ENCODE results near the gene ASMTL.
"Not testable (repeated sequence)": the region's sequence is repeated elsewhere in the genome, so short reads cannot be mapped to it uniquely, and the experiment has no call there.

Gene ASMTL

DNA sequence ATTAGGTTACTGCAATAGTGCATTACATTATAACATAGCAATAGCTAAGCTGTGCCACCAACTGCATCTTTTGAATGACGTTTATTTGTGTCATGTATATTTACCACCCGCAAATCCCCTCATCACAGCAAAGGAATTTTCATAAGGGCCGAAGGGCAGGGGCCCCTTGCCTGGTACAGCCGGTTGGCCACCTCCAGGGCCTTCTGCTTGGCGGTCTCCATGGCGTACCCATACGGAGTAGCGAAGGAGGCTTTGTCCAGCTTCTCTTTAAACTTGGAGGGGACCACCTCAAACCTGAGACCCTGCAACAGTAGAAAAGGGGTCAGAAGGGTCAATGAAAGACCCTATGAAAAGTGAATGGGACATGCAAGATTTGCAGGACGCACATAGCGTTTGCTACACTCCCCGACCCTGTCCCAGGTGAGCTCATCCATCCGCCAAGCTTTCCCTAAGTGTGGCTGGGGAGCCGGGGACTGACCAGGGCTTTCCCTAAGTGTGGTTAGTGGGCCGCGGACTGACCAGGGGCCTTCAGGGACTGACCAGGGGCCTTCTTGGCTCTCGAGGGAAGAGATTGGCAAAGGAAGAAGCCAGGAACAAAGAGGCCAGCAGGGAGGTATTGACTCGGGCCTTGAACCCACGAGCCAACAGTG is 10.6 kb downstream of the ASMTL start:
- peak in 3 of 10 donors; percentile 27 to 60 (median 42) for DNase-seq
- intact Hi-C loops (cut with DNase I) = no loop called here

DNA sequence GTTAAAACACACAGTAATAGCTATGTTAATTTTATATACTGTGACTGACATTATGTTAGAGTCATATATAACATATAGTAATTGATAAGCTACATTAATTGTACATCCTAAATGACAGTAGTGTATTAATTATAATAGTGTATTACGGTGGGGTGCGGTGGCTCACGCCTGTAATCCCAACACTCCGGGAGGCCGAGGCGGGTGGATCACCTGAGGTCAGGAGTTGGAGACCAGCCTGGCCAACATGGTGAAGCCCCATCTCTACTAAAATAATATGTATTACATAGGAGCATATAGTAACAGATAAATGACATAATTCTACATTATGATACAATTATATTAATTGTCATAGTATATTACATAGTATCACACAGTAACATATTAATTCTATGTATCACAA is 12.2 kb downstream of the ASMTL start:
- DNase-seq = peak in 3 of 10 donors; percentile 4 to 24 (median 12)
- intact Hi-C loops (cut with DNase I) = no loop called here

DNA sequence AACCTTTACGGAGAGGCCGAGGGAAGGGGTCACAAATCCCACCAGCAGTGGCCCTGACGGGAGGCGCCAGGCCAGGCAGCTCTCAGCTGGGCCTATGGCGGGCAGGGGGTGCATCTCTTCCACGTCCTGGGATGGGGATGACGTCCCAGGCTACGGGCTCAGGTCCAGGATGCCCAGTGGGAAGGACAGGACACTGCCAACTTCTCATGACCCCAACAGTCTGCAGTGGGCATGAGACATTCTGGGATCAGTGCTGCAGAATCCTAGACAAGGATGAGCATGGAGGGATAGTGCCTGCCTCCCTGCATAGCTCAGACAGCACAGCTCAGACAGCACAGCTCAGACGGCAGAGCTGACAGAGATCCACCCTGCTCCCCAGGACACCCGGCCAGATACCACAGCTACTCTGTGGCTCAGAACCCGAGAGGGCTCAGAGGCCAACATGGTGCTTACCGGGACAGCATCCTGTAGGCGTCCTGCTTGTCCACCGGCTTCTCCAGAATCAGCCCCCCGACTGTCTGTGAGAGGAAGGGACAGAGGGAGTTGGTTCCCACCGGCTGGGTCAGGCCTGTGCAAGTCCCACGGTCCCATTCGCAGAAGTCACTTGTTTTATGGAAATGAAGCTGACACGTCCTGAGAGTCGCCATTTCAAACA is 17.3 kb downstream of the ASMTL start:
- DNase-seq = peak in 3 of 10 donors; percentile 54 to 65 (median 62)
- intact Hi-C loops (cut with DNase I) = no loop called here

DNA sequence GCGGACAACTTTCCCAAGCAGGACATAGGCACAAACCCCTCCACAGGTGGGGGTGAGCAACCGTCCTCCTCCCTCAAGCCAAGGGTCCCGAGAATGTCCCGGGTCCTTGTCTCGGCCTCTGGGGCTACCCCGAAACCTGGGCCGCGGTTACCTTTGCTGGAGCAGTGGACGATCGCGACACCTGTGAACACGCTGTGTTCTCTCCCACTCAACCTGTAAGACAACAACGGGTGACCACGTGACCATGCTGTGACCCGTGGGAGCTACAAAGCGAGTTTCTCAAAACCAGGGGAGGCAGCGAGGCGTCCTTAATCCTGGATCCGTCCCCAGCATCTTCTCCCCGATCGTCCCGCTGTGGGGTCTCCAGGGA is 17.9 kb downstream of the ASMTL start:
- DNase-seq = peak in 3 of 10 donors; percentile 56 to 65 (median 65)
- intact Hi-C loops (cut with DNase I) = no loop called here

DNA sequence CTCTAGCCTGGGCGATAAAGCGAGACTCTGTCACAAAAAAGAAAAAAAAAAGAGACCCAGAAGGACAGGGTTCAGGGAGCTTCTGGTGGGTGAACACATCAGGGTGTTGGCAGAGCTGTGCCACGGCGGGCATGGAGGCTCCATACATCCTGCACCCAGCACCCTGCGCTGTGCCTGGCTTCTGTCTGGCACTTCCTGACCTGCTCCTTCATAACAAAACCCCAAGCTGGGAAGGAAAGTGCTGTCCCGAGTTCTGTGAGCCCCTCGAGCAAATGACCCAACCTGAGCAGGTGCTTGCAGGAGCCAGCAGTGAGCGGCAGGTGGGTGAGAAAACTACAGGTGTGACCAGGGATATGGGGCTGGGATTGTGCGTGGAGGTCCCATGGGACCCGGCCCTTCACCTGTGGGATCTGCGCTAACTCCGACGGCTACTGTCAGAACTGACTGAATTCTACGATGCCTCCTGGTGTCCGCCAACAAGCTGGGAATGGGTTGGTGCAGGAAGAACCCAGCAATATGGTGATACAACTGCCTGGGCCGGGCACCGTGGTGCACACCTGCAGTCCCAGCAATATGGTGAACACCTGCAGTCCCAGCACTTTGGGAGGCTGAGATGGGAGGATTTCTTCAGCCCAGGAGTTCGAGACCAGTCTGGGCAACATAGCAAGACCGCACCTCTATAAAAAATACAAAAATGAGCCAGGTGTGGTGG is 18.9 kb downstream of the ASMTL start:
- intact Hi-C loops (cut with DNase I) = no loop called here
- peak in 3 of 10 donors; percentile 41 to 69 (median 65) for DNase-seq

DNA sequence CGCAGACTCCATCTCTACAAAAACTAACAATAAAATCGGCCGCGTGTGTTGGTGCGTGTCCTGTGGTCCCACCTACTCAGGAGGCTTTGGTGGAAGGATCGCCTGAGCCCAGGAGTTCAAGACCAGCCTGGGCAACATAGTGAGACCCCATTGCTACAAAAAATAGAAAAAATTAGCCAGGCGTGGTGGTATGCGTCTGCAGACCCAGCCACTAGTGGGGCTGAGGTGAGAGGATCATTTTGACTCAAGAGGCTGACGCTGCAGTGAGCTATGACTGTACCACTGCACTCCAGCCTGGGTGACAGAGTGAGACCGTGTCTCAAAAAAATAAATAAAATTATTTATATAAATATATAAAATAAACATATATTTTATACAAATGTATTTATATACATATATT is 22.3 kb downstream of the ASMTL start:
- intact Hi-C loops (cut with DNase I) = no loop called here
- peak in 3 of 10 donors; percentile 4 to 13 (median 6) for DNase-seq

DNA sequence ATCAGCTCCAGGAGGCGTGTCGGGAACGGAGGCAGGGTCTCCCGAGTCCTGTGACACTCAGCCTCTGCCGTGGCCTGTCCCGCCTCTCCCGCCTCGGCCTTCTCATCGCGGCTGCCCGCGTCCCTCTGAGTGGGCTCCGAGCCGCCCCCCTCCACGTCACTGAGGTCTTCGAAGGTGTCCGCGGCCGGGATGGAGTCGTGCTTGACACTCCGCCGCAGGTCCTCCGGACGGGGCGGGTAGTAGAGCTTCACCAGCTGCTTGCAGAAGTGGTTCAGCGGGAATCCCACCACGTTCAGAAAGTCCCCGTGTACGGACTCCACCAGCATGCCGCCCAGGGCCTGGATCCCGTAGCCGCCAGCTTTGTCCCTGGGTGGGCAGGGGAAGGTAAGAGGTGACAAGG is 25.0 kb downstream of the ASMTL start:
- intact Hi-C loops (cut with DNase I) = no loop called here
- DNase-seq = peak in 3 of 10 donors; percentile 62 to 84 (median 71)

DNA sequence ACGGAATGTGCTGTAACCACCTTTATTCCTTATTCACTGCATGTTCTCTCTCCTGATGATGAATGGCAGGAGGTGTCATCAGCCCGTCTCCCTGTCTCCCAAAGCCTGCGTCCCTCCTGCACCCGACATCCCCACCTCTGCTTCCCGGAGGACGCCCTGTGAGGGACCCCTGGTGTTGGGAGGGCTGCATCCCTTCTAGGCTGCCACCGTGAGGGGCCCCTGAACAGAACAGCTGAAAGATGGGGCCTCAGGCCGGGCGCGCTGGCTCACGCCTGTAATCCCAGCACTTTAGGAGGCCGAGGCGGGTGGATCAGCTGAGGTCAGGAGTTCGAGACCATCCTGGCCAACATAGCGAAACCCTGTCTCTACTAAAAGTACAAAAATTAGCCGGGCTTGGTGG is 26.4 kb downstream of the ASMTL start:
- peak in 3 of 10 donors; percentile 24 to 73 (median 43) for DNase-seq
- intact Hi-C loops (cut with DNase I) = not testable (repeated sequence)

DNA sequence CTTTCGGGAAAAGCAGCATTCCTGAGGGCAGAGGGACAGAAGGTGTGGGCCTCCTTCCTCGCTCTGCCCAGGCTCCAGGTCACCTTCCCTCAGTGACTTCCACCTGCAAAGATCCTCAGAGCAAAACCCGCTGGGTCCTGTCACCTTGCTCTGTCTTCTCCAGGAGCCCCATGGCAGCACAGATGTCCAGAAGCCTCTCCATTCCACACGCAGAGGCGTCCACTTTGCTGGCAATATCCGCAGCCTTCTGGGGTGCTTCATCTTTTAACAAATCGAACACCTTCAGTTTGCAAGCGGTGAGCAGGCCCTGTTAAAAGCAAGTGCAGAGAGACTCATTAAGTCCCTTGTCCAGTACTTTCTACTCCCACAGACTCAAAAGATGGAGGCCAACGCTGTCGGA is 27.3 kb downstream of the ASMTL start:
- intact Hi-C loops (cut with DNase I) = no loop called here
- peak in 3 of 10 donors; percentile 22 to 66 (median 30) for DNase-seq

DNA sequence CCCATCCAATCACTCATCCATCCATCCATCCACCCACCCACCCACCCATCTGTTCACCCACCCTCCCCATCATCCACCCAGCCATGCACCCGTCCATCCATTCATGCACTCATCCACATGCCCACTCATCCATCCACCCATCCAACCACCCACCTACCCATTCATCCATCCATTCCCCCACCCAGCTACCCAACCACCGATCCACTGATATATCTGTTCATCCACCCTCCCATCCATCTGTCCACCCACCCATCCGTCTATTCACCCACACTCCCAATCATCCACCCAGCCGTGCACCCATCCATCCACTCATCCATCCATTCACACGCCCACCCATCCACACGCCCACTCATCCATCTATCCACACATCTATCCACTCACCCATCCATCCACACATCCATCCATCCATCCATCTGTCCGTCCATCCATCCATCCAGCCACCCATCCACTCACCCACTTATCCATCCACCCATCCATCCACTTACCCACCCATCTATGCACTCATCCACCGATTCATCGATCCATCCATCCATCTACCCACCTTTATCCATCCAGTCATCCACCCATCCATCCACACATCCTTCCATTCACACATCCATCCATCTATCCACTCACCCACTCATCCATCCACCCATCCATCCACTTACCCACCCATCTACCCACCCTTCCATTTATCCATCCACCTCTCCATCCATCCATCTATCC is 28.4 kb downstream of the ASMTL start:
- peak in 3 of 10 donors; percentile 6 to 20 (median 16) for DNase-seq
- intact Hi-C loops (cut with DNase I) = no loop called here

DNA sequence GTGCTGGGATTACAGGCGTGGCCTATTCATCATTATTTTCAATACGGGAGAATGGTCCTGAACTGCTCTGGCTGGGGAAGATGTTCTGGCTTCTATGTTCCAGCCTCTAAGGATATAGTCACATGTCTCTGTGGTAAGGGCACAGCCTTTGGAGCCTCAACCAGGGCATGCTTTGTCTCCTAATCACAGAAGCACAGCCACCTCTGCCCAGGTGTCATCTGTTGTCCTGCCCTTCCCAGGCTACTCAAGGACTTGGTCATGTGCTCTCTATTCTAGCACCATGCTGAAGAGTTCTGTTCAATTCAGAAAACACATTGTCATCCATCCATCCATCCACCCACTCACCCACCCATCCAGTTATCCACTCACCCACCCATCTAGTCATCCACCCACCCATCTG is 29.5 kb downstream of the ASMTL start:
- no peak for DNase-seq
- intact Hi-C loops (cut with DNase I) = no loop called here

DNA sequence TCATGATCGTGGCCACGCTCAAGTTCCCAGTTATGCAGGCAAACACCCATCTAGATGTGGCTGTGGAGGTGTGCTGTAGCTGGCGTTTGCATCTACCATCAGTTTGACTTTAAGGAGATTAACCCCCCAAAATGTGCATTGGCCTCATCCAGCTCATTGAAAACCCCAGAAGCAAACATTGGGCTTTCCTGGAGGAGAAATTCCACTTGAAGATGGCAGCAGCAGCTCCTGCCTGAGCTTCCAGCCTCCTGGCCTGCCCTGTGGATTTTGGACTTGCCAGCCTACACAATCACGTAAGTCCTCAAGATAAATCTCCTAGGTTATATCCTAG is 30.6 kb downstream of the ASMTL start:
- peak in 2 of 10 donors; percentile 4 to 6 for DNase-seq
- intact Hi-C loops (cut with DNase I) = no loop called here

DNA sequence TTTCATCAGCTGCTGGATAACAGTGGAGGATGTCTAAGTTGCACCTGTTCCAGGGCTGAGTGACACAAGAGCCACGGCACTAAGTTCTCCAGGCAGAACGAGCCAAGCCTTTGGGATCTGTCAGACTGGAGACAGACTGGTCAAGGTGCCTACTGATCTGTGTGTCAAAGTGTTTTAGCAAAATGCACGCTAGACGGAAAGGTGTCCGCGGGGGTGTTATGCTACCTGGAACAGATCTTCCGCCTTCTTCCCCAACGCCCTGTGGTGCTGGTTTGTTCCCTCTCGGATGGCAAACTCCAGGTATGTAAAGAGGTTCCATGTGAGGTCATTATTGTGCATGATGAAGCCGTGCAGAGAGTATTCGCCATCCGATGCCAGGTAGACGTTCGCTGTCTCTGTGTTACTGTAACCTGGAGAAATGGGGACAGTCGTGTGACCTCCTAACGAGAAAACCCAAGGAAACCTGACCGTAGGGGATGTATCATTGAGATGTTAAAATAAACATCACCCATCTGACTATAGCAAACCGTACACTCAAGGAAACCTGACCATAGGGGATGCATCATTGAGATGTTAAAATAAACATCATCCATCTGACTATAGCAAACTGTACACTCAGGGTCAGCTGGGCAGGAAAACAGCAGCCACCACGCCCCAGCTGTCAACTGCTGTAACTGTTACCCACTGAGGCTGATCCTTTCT is 31.1 kb downstream of the ASMTL start:
- DNase-seq = peak in 2 of 10 donors; percentile 35 to 67

DNA sequence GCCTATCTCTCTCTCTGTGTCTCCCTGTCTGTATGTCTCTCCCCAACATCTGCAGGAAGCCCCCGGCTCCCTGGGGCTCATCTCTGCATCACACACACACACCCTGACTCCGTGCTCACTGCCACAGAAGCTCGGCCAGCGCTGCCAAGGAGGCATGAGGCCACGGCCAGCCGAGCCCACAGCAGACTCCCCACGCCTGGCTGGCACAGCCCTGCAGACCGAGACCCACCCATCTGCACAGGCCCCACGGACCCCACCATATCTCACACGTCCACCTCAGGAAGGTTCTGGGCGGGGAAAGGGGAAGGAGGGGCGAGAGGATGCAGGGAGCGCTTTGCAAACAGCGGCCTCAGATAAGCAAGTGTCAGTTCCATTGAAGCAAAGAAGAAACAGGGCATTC is 32.3 kb downstream of the ASMTL start:
- DNase-seq = peak in 3 of 10 donors; percentile 48 to 64 (median 59)
- intact Hi-C loops (cut with DNase I) = no loop called here

More for the DNA sequence above, 31.1 kb downstream of the ASMTL start:
- intact Hi-C loops (cut with DNase I) = no loop called here

DNA sequence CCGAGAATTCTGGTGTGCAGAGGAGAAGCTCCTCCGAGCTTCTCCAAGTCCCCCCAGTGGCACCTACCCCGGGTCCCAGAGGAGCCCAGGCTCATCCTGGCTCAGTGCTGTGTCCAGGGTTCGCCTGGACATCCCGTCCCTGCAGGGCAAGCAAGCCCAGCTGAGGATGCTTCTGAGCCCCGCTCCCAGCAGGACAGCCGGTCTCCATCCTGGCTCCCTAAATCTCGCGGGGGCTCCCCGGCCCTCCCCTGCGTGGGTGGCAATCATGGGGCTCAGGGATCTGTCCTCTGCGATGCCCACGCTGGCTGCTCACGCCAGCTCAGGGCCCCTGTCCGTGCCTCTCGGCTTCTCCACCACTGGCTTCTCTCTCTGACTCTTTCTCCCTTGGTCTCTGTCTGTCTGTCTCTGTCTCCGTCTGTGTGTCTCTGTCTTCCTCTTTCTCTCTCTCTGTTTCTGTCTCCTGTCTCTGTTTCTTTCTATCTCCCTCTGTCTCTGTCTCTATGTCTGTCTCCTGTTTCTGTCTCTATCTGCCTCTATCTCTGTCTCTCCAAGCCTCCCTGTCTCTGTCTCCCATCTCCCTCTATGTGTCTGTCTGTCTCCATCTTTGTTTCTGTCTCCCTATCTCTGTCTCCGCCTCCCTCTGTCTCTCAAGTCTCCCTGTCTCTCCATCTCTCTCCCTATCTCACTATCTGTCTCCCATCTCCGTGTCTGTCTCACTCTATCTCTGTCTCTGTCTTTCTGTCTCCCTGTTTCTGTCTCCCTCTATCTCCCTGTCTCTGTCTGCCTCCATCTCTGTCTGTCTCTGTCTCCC is 33.0 kb downstream of the ASMTL start:
- intact Hi-C loops (cut with DNase I) = no loop called here
- DNase-seq = peak in 3 of 10 donors; percentile 62 to 66 (median 66)

DNA sequence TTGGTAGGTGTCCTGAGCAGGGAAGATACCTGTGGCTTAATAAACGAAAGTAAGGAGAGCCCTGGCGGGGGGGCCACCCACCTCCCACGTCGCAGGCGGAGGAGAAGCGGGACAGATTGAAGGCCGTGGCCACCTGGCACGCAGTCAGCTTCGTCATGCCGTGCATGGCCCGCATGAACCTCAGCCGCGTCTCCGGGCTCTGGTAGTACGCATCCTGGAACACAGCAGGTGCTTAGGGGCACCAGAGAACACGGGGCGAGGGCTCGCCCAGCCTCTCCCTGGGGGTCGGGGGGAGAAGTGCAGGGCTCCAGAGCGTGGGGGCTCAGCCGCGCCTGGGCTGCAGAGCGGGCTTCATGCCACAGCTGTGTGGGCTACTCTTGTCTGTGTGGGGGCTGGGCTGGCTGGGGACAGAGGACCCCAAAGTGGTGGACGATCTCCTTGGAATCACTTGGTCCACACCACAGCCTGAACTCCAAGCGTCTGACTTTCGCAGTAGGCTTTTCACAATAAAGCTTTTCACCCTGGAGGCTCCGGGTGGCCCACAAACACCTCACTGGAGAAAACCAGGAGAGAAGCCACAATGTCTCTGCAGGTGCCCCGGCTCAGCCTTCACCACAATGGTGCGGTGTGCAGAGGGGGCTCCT is 33.7 kb downstream of the ASMTL start:
- peak in 3 of 10 donors; percentile 66 to 80 (median 74) for DNase-seq
- intact Hi-C loops (cut with DNase I) = no loop called here

DNA sequence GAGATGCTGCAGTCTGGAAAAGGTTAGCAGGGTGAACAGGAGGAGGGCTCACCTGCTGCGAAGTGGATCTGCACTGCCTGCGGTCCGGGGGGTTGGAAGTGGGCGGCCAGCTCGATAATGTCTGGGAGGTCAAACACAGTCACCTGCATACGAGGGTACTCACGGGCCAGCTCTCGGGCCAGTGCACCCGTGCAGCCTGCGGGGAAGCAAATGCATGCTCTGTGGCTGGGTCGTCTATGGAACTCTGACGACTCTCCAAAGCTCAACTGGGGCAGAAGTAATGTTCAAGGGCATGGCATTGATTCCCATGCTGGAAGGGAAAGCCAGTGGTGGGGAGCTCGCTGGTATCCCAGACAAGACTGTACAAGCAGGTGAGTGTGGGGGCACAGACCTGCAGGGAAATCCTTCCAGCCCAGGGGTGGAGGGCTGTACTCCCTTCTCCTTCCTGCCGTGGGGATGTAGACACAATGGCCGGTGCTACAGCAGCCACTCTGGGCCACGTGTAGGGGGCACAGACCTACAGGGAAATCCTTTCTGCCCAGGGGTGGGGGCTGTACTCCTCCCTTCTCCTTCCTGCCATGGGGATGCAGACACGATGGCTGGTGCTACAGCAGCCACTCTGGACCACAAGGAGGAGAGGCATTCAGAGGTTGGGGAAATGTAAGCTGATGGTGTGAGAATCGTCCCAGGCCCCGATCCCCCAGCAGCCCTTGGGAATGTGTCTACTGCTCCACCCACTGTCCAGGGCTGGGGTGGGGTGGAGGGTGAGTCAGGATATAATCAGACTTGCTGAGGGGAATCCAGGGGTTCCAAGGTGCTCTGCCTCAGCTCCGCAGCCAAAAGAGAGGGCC is 34.6 kb downstream of the ASMTL start:
- intact Hi-C loops (cut with DNase I) = no loop called here
- DNase-seq = peak in 3 of 10 donors; percentile 53 to 81 (median 67)
